ENCODE results near the gene ZNF222.

The ZNF222 gene

GRCh38 chr19:44019498-44019897 is 5.7 kb upstream of the ZNF222 start:
- no peak for TF ChIP-seq CTCF (IDR thresholded peaks at IDR 0.05; ENCODE audit: extremely low read depth, insufficient read depth, missing control alignments)
- no peak for DNase-seq (ENCODE audit: low spot score)
- in situ Hi-C loops (cut with MboI; ENCODE audit: low pct_unique_long_range_greater_than_20kb, low sequenced_read_pairs, unreplicated experiment), result no loop called here

- no peak for DNase-seq (ENCODE audit: low spot score)
- no peak for TF ChIP-seq CTCF (IDR thresholded peaks at IDR 0.05; ENCODE audit: extremely low read depth, insufficient read depth, missing control alignments)
- in situ Hi-C loops (cut with MboI; ENCODE audit: low pct_unique_long_range_greater_than_20kb, low sequenced_read_pairs, unreplicated experiment), result no loop called here
Measured at GRCh38 chr19:44021221-44021620, 4.0 kb upstream of the ZNF222 start.

- no peak for TF ChIP-seq CTCF (IDR thresholded peaks at IDR 0.05; ENCODE audit: extremely low read depth, insufficient read depth, missing control alignments)
- DNase-seq (ENCODE audit: low spot score), result no peak
- in situ Hi-C loops (cut with MboI; ENCODE audit: low pct_unique_long_range_greater_than_20kb, low sequenced_read_pairs, unreplicated experiment), result no loop called here
Measured at GRCh38 chr19:44024900-44025216, 321 bp upstream of the ZNF222 start.

GRCh38 chr19:44026622-44027021 is 1.4 kb downstream of the ZNF222 start:
- in situ Hi-C loops (cut with MboI; ENCODE audit: low pct_unique_long_range_greater_than_20kb, low sequenced_read_pairs, unreplicated experiment), result no loop called here
- no peak for DNase-seq (ENCODE audit: low spot score)
- TF ChIP-seq CTCF (IDR thresholded peaks at IDR 0.05; ENCODE audit: extremely low read depth, insufficient read depth, missing control alignments), result no peak

GRCh38 chr19:44032001-44032610 is 6.9 kb downstream of the ZNF222 start:
- no peak for DNase-seq (ENCODE audit: low spot score)
- in situ Hi-C loops (cut with MboI; ENCODE audit: low pct_unique_long_range_greater_than_20kb, low sequenced_read_pairs, unreplicated experiment), result no loop called here
- no peak for TF ChIP-seq CTCF (IDR thresholded peaks at IDR 0.05; ENCODE audit: extremely low read depth, insufficient read depth, missing control alignments)

GRCh38 chr19:44042147-44042546 is 17.0 kb downstream of the ZNF222 start:
- in situ Hi-C loops (cut with MboI; ENCODE audit: low pct_unique_long_range_greater_than_20kb, low sequenced_read_pairs, unreplicated experiment), result no loop called here
- DNase-seq (ENCODE audit: low spot score), result no peak
- no peak for TF ChIP-seq CTCF (IDR thresholded peaks at IDR 0.05; ENCODE audit: extremely low read depth, insufficient read depth, missing control alignments)
